NCI-H2196 treated with DMSO at 0.1 percent for 48 hours (cell line): Measurements from ENCODE around the gene RAPGEFL1.
"Not testable (repeated sequence)": the region's sequence is repeated elsewhere in the genome, so short reads cannot be mapped to it uniquely, and the experiment has no call there.

Experiments
- DNase-seq: peaks from one replicate; lab custom pipeline; 2025; ENCODE audit not compliant: unreplicated experiment; lab: John Stamatoyannopoulos, UW

The RAPGEFL1 gene

DNA sequence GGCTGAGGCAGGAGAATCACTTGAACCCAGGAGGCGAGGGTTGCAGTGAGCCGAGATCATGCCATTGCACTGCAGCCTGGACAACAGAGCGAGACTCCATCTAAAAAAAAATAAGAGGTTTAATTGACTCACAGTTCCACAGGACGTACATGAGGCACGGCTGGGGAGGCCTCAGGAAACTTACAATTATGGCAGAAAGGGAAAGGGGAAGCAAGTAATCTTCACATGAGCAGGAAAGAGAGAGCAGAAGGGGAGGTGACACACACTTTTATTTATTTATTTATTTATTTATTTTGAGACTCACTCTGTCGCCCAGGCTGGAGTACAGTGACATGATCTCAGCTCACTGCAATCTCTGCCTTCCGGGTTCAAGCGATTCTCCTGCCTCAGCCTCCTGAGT lies 28.9 kb downstream of the RAPGEFL1 start:
- DNase-seq = not testable (repeated sequence)

- no peak for DNase-seq
Measured at GRCh38 chr17:40209404-40210093, 32.3 kb downstream of the RAPGEFL1 start.

DNA sequence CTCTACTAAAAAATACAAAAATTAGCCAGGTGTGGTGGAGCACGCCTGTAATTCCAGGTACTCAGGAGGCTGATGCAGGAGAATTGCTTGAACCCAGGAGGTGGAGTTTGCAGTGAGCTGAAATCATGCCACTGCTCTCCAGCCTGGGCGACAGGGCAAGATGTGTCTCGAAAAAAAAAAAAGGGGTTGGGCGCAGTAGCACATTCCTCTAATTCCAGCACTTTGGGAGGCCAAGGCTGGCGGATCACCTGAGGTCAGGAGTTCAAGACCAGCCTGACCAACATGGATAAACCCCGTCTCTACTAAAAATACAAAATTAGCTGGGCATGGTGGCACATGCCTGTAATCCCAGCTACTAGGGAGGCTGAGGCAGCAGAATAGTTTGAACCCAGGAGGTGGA lies 36.6 kb downstream of the RAPGEFL1 start:
- not testable (repeated sequence) for DNase-seq

GRCh38 chr17:40218006-40218739 lies 40.9 kb downstream of the RAPGEFL1 start:
- DNase-seq = no peak

DNA sequence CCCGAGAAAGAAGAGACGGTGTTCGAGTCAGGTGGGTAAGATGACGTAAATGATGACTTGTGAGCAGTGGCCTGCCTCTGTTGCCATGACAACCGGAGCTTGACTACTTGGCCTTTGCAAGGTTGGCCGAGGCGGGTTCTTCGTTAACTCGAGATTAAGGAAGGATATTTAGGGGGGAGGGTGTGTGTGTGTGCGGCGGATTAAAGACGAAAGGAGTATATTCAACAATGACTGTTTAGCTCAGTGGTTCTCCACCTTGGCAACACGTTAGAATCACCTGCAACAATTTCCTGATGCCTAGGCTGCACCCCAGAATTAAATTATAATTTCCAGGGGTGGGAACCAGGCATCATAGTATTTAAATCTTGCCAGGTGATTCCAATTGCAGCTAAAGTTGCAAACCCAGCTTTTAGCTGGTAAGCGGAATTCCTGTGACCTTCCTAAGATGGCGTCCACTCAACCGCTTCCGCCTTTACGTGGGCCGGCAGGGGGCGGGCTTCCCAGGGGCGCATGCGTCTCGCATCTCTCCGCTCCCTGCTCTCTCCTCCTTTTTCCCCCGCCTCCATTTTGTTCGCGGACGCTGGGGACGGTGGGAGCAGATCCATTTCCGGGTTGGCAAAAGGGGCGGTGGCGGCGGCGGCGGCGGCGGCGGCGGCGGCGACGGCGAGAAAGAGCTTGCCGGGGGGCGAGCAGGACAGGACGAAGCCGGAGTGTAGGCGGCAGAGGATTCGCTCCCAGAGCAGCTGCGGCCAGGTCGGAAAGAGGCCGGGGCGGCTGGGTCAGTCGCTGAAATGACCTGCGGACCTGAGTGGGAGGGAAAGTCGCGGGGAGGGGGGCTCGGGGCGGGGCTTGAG lies 41.7 kb downstream of the RAPGEFL1 start, which contains the start of gene WIPF2:
WIPF2 (plus strand) TSS at position 565 of the 854 bp plus-strand sequence. CDS start 37,156 bp downstream, outside the sequence.
- peak; percentile 67 for DNase-seq

DNA sequence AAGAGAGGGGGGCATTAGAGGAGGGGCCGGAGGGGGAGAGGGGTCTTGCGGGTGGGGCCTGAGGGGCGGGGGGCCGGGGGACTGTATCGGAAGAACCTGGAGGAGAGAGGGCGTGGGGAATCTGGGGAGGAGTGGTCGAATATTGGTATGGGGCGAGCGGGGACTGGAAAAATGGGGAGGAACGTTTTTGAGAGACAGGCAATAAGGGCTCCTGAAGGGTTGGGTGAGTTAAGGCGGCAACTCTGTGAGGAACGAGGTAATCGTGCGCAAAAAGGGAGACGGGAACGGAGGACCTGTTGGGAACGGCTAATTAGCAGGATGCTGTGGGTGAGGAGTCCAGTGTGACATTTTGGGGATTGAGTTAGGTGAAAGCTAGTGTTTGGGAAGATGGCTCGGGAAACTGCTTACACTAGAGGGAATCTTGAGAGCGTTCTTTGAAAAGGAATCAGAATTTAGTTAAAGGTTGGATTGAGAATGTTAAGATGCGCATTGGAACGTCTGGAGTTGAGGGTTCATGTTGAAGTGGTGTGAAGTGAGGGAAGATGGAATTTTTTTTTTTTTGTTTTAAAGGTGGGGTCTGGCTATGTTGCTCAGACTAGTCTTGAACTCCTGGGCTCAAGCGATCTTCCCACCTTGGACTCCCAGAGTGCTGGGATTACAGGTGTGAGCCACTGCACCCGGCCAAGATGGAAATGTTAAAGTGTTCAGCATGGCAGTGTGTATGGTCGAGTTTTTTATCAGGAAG lies 42.5 kb downstream of the RAPGEFL1 start:
- peak; percentile 13 for DNase-seq

- no peak for DNase-seq
Measured at GRCh38 chr17:40224718-40225550, 47.7 kb downstream of the RAPGEFL1 start.

DNA sequence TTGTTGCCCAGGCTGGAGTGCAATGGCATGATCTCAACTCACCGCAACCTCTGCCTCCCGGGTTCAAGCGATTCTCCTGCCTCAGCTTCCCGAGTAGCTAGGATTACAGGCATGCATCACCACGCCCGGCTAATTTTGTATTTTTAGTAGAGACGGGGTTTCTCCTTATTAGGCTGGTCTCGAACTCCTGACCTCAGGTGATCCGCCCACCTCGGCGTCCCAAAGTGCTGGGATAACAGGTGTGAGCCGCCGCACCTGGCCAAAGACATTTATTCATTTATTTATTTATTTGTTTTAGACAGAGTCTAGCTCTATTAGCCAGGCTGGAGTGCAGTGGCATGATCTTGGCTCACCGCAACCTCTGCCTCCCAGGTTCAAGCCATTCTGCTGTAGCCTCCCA lies 51.9 kb downstream of the RAPGEFL1 start:
- DNase-seq = not testable (repeated sequence)

GRCh38 chr17:40230670-40231069 lies 53.4 kb downstream of the RAPGEFL1 start:
- no peak for DNase-seq

DNA sequence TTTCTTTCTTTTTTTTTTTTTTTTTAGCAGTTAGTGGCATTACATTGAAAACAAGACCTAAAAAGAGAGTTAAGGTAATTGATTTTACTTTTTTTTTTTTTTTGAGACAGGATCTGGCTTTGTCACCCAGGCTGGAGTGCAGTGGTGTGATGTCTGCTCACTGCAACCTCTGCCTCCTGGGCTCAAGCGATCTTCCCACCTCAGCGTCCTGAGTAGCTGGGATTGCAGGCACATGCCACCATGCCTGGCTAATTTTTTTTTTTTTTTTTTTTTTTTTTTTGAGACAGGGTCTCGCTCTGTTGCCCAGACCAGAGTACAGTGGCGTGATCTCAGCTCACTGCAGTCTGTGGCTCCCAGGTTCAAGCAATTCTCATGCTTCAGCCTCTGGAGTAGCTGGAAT lies 54.7 kb downstream of the RAPGEFL1 start:
- not testable (repeated sequence) for DNase-seq

GRCh38 chr17:40241252-40241834 lies 64.1 kb downstream of the RAPGEFL1 start:
- no peak for DNase-seq

DNA sequence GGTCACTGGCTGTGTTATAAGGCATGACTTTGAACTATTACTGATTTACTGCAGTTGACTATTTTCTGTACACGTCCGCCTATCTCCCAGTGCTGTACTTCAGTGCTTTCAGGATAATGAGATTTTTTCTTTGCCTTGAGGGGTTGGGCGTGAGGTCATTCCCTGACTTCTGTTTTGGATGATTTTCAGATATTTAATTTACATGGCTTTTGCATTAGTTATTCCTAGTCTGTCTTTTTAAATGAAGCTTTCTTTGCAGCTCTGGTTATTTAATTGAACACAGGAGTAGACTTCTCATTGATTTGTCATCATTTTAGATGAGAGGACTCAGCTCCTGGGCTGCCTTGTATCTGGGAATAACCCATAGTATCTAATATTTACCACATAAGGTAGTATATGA lies 65.5 kb downstream of the RAPGEFL1 start:
- DNase-seq = no peak

DNA sequence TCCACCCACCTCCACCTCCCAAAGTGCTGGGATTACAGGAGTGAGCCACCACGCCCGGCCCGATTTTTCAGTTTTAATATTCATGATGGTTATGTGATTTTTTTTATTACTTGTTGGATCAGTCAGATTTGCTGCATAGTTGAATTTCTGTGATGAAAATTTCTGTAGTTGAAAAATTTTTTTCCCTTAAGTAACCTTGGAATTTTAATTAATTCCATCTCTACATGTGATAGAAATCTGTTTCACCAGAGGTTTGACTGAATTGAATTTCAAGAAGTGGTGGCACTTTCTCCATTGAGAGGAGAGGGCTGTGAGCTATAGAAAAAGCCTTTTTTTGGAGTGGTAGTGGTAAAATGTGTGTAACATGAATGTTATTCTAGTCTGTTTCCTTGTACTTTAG lies 66.5 kb downstream of the RAPGEFL1 start:
- DNase-seq = no peak

DNA sequence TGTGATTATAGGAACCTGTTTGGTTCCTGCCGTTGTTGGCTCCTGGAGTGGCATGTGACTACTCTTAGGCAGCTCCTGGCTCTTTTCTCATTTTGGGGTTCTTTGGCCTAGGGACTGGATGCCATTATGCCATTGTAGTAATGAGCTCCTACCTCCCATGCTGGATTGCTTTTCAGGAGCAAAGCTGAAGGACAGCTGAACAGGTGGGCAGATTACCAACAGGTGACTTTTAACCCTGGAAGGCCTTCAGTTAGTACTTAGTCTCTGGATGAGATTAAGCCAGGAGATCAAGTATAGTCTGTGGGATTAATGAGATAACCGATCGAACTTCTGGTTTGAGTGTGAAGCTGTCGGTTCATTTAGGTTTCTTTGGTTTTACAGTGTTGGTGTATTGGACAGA lies 67.0 kb downstream of the RAPGEFL1 start:
- no peak for DNase-seq
